Measurements from ENCODE around the gene HDAC9. TPM values are rescaled to one million over a fixed set of nuclear protein-coding genes. Genes with fewer than 3 reads are reported as not detected.

Gene HDAC9
- polyA plus RNA-seq, 1 experiment = 2.1 TPM

- ChIA-PET CTCF (no interaction called here), POLR2A (no interaction called here)
- no peaks in the 10 kb centered on the region for H3K27me3 ChIP-seq (ENCODE audit: control insufficient read depth, insufficient read depth, low read length)
- no peak for DNase-seq (ENCODE audit: low read depth, low spot score)
- no peak overlapping the region for H3K4me3 ChIP-seq (ENCODE audit: low read depth, low read length)
- no peak overlapping the region for H3K27ac ChIP-seq (ENCODE audit: low read depth, low read length)
- no peak for TF ChIP-seq CTCF (IDR thresholded peaks at IDR 0.05; ENCODE audit: low read depth, low read length)
- no peaks in the 10 kb centered on the region for H3K9me3 ChIP-seq (ENCODE audit: control insufficient read depth, insufficient read depth, low read length)
Observed at GRCh38 chr7:19017374-19017773, 521.8 kb downstream of the HDAC9 start.

GRCh38 chr7:19020062-19020461 lies 524.5 kb downstream of the HDAC9 start:
- ChIA-PET CTCF (no interaction called here), POLR2A (no interaction called here)
- H3K27me3 ChIP-seq (ENCODE audit: control insufficient read depth, insufficient read depth, low read length) = no peaks in the 10 kb centered on the region
- TF ChIP-seq CTCF (IDR thresholded peaks at IDR 0.05; ENCODE audit: low read depth, low read length) = no peak
- H3K4me3 ChIP-seq (ENCODE audit: low read depth, low read length) = no peak overlapping the region
- H3K9me3 ChIP-seq (ENCODE audit: control insufficient read depth, insufficient read depth, low read length) = no peaks in the 10 kb centered on the region
- no peak overlapping the region for H3K27ac ChIP-seq (ENCODE audit: low read depth, low read length)
- DNase-seq (ENCODE audit: low read depth, low spot score) = no peak

- POLR2A ChIA-PET = no interaction called here
- CTCF ChIA-PET = no interaction called here
- Histone ChIP-seq H3K27ac (ENCODE audit: low read depth, low read length) (no peak overlapping the region), H3K4me3 (ENCODE audit: low read depth, low read length) (no peak overlapping the region), H3K9me3 (ENCODE audit: control insufficient read depth, insufficient read depth, low read length) (no peaks in the 10 kb centered on the region), H3K27me3 (ENCODE audit: control insufficient read depth, insufficient read depth, low read length) (no peaks in the 10 kb centered on the region)
- DNase-seq (ENCODE audit: low read depth, low spot score) = no peak
- TF ChIP-seq CTCF (IDR thresholded peaks at IDR 0.05; ENCODE audit: low read depth, low read length) = no peak
Observed at GRCh38 chr7:19020711-19021110, 525.2 kb downstream of the HDAC9 start.

- Histone ChIP-seq H3K27me3 (ENCODE audit: control insufficient read depth, insufficient read depth, low read length) (no peaks in the 10 kb centered on the region), H3K27ac (ENCODE audit: low read depth, low read length) (no peak overlapping the region), H3K4me3 (ENCODE audit: low read depth, low read length) (no peak overlapping the region), H3K9me3 (ENCODE audit: control insufficient read depth, insufficient read depth, low read length) (no peaks in the 10 kb centered on the region)
- no peak for DNase-seq (ENCODE audit: low read depth, low spot score)
- ChIA-PET POLR2A (no interaction called here), CTCF (interaction anchor here (0.7 to 1.0 kb wide), 2 partner anchors 99 to 433 kb away, joined by 3 to 4 read pairs; no protein-coding TSS in a partner anchor)
- no peak for TF ChIP-seq CTCF (IDR thresholded peaks at IDR 0.05; ENCODE audit: low read depth, low read length)
Observed at GRCh38 chr7:19023477-19023876, 527.9 kb downstream of the HDAC9 start.

GRCh38 chr7:19024261-19024660 lies 528.7 kb downstream of the HDAC9 start:
- Histone ChIP-seq H3K27ac (ENCODE audit: low read depth, low read length) (peak overlapping the region; percentile 33), H3K9me3 (ENCODE audit: control insufficient read depth, insufficient read depth, low read length) (no peaks in the 10 kb centered on the region), H3K27me3 (ENCODE audit: control insufficient read depth, insufficient read depth, low read length) (no peaks in the 10 kb centered on the region), H3K4me3 (ENCODE audit: low read depth, low read length) (no peak overlapping the region)
- ChIA-PET CTCF (interaction anchor here (0.7 to 1.0 kb wide), 2 partner anchors 98 to 434 kb away, joined by 3 to 4 read pairs; no protein-coding TSS in a partner anchor), POLR2A (no interaction called here)
- TF ChIP-seq CTCF (IDR thresholded peaks at IDR 0.05; ENCODE audit: low read depth, low read length) = no peak
- DNase-seq (ENCODE audit: low read depth, low spot score) = peak; percentile 46

Data from AG04450 (cell line).